Neural progenitor cell (in vitro differentiated cells): ENCODE measurements around the gene HOXD12. TPM values are rescaled to one million over a fixed set of nuclear protein-coding genes. Genes with fewer than 3 reads are reported as not detected.

Source experiments
- DNase-seq: peaks from one replicate; pipeline ENCODE4 v3.0.0-alpha.2; 2016; ENCODE audit warnings: low spot score
- H2AFZ ChIP-seq: fragments of 200-600 bp; sonication (generic); replicated peaks from 2 replicates; pipeline ENCODE4 v1.6.1; 2016; ENCODE audit warnings: antibody characterized with exemption
- H3F3A ChIP-seq: fragments of 200-600 bp; sonication (generic); 2 replicates; pipeline ENCODE4 v1.6.1; 2016; ENCODE audit warnings: antibody characterized with exemption, low read depth
- H3K27ac ChIP-seq: fragments of 200-600 bp; sonication (generic); 2 replicates; pipeline ENCODE4 v1.5.1; 2016; ENCODE audit warnings: mild to moderate bottlenecking
- H3K27me3 ChIP-seq: fragments of 200-600 bp; sonication (generic); 2 replicates; pipeline ENCODE4 v1.6.1; 2016; ENCODE audit warnings: mild to moderate bottlenecking, moderate library complexity
- H3K36me3 ChIP-seq: fragments of 200-600 bp; sonication (generic); 2 replicates; pipeline ENCODE4 v1.5.1; 2016
- H3K4me1 ChIP-seq: fragments of 200-600 bp; sonication (generic); 2 replicates; pipeline ENCODE4 v1.6.1; 2016; ENCODE audit warnings: mixed run types
- H3K4me2 ChIP-seq: fragments of 200-600 bp; sonication (generic); 2 replicates; pipeline ENCODE4 v1.6.1; 2016
- H3K4me3 ChIP-seq: fragments of 200-600 bp; sonication (generic); 2 replicates; pipeline ENCODE4 v1.5.1; 2016
- H3K79me2 ChIP-seq: fragments of 200-600 bp; sonication (generic); 2 replicates; pipeline ENCODE4 v1.6.1; 2016; ENCODE audit warnings: low read depth
- H3K9ac ChIP-seq: fragments of 200-600 bp; sonication (generic); 2 replicates; pipeline ENCODE4 v1.6.1; 2016
- H3K9me3 ChIP-seq: fragments of 200-600 bp; sonication (generic); 2 replicates; pipeline ENCODE4 v1.5.1; 2016; ENCODE audit warnings: low read depth
- H4K20me1 ChIP-seq: fragments of 200-600 bp; sonication (generic); 2 replicates; pipeline ENCODE4 v1.6.1; 2016; ENCODE audit warnings: low read depth
- H3K27ac Mint-ChIP-seq: 3 replicates; pipeline ENCODE4 v1.8.0; 2021; ENCODE audit warnings: mixed read lengths
- H3K27me3 Mint-ChIP-seq: 2 replicates; pipeline ENCODE4 v1.8.0; 2022; ENCODE audit warnings: low read depth, mild to moderate bottlenecking, inconsistent platforms, moderate library complexity, mixed read lengths; ENCODE audit not compliant: insufficient read depth
- H3K36me3 Mint-ChIP-seq: 3 replicates; pipeline ENCODE4 v1.8.0; 2021; ENCODE audit warnings: mixed read lengths
- H3K4me1 Mint-ChIP-seq: 3 replicates; pipeline ENCODE4 v1.8.0; 2021; ENCODE audit warnings: mixed read lengths
- H3K4me3 Mint-ChIP-seq: 3 replicates; pipeline ENCODE4 v1.8.0; 2021; ENCODE audit warnings: mild to moderate bottlenecking, moderate library complexity, mixed read lengths
- H3K9me3 Mint-ChIP-seq: 3 replicates; pipeline ENCODE4 v1.8.0; 2020; ENCODE audit warnings: mixed read lengths
- EZH2 ChIP-seq: fragments of 200-600 bp; sonication (generic); IDR thresholded peaks from 2 replicates; pipeline ENCODE4 v1.6.1; 2017; ENCODE audit warnings: antibody characterized with exemption, mild to moderate bottlenecking, moderate library complexity
- EZH2phosphoT487 ChIP-seq: fragments of 200-600 bp; sonication (generic); IDR thresholded peaks from 2 replicates; pipeline ENCODE4 v1.6.1; 2017; ENCODE audit warnings: antibody characterized with exemption
- total RNA-seq: library from RNA; depleted of rRNA; stranded (reverse); fragments of >200 nt; gene quantifications from 2 replicates; pipeline ENCODE4 v1.2.3, GENCODE V29; 2015; ENCODE audit warnings: low replicate concordance
- TF ChIP-seq, protein P1 (sequence below): fragments of 200-600 bp; sonication (generic); IDR thresholded peaks from 2 replicates; pipeline ENCODE4 v1.5.1; 2017; ENCODE audit warnings: antibody characterized with exemption, mild to moderate bottlenecking

HOXD12 gene
- total RNA-seq, 1 donor from 2014 or later: not detected

GRCh38 chr2:176089843-176090395 lies 9.7 kb upstream of the HOXD12 start:
- Histone ChIP-seq H3K4me2 (no peak overlapping the region), H3K9me3 (no peaks in the 10 kb centered on the region), H3K27ac (no peak overlapping the region), H3K4me1 (no peaks in the 10 kb centered on the region), H4K20me1 (peaks cover 88% of the 10 kb centered on the region), H3K79me2 (no peaks in the 10 kb centered on the region), H3K9ac (no peak overlapping the region), H3K27me3 (peaks cover 100% of the 10 kb centered on the region), H2AFZ (no peak overlapping the region), H3F3A (no peaks in the 10 kb centered on the region), H3K4me3 (no peak overlapping the region), H3K36me3 (no peaks in the 10 kb centered on the region)
- no peaks in the 10 kb centered on the region for H3K36me3 Mint-ChIP-seq
- TF ChIP-seq, protein P1, sequence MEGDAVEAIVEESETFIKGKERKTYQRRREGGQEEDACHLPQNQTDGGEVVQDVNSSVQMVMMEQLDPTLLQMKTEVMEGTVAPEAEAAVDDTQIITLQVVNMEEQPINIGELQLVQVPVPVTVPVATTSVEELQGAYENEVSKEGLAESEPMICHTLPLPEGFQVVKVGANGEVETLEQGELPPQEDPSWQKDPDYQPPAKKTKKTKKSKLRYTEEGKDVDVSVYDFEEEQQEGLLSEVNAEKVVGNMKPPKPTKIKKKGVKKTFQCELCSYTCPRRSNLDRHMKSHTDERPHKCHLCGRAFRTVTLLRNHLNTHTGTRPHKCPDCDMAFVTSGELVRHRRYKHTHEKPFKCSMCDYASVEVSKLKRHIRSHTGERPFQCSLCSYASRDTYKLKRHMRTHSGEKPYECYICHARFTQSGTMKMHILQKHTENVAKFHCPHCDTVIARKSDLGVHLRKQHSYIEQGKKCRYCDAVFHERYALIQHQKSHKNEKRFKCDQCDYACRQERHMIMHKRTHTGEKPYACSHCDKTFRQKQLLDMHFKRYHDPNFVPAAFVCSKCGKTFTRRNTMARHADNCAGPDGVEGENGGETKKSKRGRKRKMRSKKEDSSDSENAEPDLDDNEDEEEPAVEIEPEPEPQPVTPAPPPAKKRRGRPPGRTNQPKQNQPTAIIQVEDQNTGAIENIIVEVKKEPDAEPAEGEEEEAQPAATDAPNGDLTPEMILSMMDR: no peak
- no peak for TF ChIP-seq EZH2
- TF ChIP-seq EZH2phosphoT487: no peak
- peaks cover 90% of the 10 kb centered on the region for H3K27me3 Mint-ChIP-seq
- no peak overlapping the region for H3K4me3 Mint-ChIP-seq
- no peak overlapping the region for H3K27ac Mint-ChIP-seq
- no peak for DNase-seq
- peaks cover 6% of the 10 kb centered on the region for H3K9me3 Mint-ChIP-seq
- peaks cover 6% of the 10 kb centered on the region for H3K4me1 Mint-ChIP-seq

- no peak overlapping the region for H2AFZ ChIP-seq
- H3K79me2 ChIP-seq: no peaks in the 10 kb centered on the region
- H3K4me2 ChIP-seq: no peak overlapping the region
- no peak overlapping the region for H3K4me3 ChIP-seq
- TF ChIP-seq, protein P1: no peak
- TF ChIP-seq EZH2phosphoT487: no peak
- no peak for TF ChIP-seq EZH2
- peaks cover 88% of the 10 kb centered on the region for H4K20me1 ChIP-seq
- no peak overlapping the region for H3K27ac ChIP-seq
- Mint-ChIP-seq H3K4me1 (peaks cover 6% of the 10 kb centered on the region), H3K9me3 (peaks cover 6% of the 10 kb centered on the region), H3K4me3 (peak overlapping the region; percentile 36), H3K27ac (no peak overlapping the region), H3K36me3 (no peaks in the 10 kb centered on the region), H3K27me3 (peaks cover 90% of the 10 kb centered on the region)
- H3F3A ChIP-seq: no peaks in the 10 kb centered on the region
- peaks cover 100% of the 10 kb centered on the region for H3K27me3 ChIP-seq
- H3K9me3 ChIP-seq: no peaks in the 10 kb centered on the region
- no peaks in the 10 kb centered on the region for H3K4me1 ChIP-seq
- no peaks in the 10 kb centered on the region for H3K36me3 ChIP-seq
- DNase-seq: no peak
- no peak overlapping the region for H3K9ac ChIP-seq
These were observed 8.7 kb upstream of the HOXD12 start for GRCh38 chr2:176090862-176091261.

- Mint-ChIP-seq H3K9me3 (peaks cover 6% of the 10 kb centered on the region), H3K27me3 (peaks cover 90% of the 10 kb centered on the region), H3K27ac (no peak overlapping the region), H3K4me3 (peak overlapping the region; percentile 80), H3K4me1 (peaks cover 6% of the 10 kb centered on the region), H3K36me3 (no peaks in the 10 kb centered on the region)
- Histone ChIP-seq H3K36me3 (no peaks in the 10 kb centered on the region), H3K4me2 (no peak overlapping the region), H3K27ac (no peak overlapping the region), H3K79me2 (no peaks in the 10 kb centered on the region), H3F3A (no peaks in the 10 kb centered on the region), H4K20me1 (peaks cover 88% of the 10 kb centered on the region), H2AFZ (no peak overlapping the region), H3K9ac (no peak overlapping the region), H3K4me3 (peak overlapping the region; percentile 52), H3K27me3 (peaks cover 100% of the 10 kb centered on the region), H3K4me1 (no peaks in the 10 kb centered on the region), H3K9me3 (no peaks in the 10 kb centered on the region)
- TF ChIP-seq, protein P1: no peak
- TF ChIP-seq EZH2 (peak; percentile 96), EZH2phosphoT487 (peak; percentile 95)
- no peak for DNase-seq
These were observed 8.0 kb upstream of the HOXD12 start for GRCh38 chr2:176091329-176092258.
